HG02759 (cell line): Measurements from ENCODE around the gene TTC7B.

Source experiments
- ATAC-seq: cut with Tn5 transposase; IDR thresholded peaks from one replicate; pipeline ENCODE4 v1.9.1; 2021; ENCODE audit warnings: mild to moderate bottlenecking, moderate library complexity; ENCODE audit not compliant: unreplicated experiment

TTC7B gene

DNA sequence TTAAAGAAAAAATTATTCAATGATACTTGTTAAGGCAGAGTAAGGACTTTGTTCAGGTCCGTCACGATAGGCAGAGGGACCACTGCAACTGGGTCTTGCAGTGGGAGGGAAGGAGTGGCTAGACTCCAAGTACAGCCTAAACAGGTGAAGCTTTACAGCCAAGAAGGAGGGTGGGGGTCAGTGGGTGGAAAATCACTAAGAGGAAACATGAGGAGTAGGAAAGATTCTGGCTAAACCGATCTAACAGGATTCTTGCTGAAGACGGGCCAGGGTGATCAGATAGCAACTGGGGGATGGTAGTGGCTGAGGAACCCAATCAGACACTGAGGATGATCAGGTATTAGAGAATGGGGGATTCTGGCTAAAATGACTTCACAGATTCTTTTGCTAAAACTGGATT is 100.2 kb downstream of the TTC7B start:
- ATAC-seq, result no peak

DNA sequence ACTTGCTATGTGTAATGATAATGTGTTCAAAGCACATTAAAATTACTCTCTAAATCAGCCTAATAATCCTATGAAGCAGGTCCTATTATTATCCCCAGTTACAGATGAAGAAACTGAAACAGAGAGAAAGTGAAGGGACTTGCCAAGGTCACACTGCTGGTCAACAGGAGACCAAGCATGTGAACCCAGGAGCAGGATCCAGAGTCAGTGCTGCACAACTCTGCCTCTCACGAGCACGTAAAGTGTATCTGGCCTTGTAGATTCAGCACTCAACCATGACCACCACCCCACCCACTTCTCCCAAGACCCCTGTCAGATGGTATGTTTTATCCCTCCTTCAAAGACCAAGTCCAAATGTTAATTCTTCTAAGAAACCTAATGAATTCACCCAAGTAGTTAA is 100.7 kb downstream of the TTC7B start:
- no peak for ATAC-seq

DNA sequence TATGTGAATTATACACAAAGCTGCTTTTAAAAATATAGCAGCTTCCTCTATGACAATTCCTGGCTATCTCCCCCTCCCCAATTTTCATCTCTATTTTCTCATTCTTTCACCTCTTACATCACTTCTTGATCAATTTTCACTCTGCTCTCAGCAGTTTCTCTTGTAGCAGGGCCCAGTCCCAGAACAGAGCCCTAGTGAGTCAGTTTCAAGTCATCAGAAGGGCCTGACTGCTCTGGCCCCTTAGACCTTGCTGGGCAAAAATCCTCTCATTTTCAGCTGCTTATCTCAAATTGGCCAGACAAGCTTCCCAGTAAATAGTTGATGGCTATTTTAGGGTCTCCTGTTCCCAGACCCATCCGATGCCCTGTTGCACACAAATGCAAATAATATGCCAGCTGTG is 101.4 kb downstream of the TTC7B start:
- no peak for ATAC-seq

DNA sequence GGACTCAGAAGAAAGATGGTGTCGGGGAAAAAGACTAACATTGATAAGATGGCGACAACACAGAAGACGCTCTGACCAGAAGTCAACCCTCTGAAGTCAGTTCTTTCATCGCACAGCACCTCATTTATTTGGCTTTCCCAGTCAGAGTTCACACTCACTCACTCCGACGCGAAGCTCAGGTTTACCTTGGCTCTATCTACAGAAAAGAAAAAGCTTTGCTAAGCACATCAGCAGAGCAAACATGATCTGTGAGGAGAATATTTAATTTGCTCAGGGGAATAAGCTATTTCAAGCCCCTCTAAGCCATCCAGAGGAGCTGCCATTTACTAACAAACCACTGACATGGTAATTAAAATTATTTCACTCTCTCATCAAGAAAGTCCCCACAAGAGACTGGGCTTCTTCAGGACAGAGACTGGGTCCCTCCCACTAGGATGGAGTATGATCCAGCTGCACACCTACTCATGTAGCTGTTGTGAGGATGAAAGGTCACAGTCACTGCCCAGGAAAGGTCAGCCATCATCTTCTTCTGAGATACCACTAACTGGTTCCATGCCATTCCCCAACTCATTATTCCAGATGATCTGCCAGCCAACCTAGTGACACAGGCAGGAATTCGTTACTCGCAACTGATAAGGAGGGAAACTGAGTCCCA is 111.4 kb downstream of the TTC7B start:
- ATAC-seq, result no peak

DNA sequence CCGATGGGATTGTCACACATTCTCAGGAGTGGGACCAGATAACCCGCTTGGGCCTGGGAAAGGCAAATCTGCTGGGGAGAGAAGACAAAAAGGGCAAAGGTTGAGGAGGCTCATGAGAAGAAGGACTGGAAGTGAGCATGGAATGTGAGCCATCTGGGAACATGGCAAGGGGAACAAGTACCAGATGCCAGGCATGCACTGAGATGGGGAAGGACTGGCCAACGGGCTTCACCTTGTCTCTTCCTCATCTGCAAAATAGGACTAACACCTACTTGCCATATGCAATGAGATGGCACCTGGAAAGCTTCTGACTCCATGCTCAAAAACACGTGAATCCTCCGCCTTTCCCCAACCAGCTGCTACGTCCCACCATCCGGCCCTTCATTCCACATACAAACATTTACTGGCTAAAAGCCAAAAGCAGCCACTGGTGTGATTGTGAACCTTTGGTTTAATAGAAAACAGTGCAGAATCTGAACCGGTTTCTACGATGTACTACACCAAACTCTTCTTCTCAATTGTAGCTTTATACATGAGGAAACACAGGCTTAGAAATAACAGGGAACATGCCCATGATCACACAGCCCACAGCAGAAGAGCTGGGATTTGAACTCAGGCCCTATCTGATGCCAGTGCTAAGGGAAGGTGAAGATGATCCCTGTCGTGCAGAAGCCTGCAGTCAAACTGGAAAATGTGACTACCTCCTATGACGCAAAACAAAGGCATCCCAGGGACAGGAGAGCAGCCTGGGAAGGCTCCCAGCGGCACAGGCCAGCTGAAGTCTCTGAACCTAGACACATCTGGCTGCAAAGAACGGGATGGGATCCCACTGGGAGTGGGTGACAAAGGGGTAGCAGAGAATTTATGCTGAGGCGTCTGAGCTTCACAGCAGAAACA is 112.1 kb downstream of the TTC7B start:
- ATAC-seq, result no peak

DNA sequence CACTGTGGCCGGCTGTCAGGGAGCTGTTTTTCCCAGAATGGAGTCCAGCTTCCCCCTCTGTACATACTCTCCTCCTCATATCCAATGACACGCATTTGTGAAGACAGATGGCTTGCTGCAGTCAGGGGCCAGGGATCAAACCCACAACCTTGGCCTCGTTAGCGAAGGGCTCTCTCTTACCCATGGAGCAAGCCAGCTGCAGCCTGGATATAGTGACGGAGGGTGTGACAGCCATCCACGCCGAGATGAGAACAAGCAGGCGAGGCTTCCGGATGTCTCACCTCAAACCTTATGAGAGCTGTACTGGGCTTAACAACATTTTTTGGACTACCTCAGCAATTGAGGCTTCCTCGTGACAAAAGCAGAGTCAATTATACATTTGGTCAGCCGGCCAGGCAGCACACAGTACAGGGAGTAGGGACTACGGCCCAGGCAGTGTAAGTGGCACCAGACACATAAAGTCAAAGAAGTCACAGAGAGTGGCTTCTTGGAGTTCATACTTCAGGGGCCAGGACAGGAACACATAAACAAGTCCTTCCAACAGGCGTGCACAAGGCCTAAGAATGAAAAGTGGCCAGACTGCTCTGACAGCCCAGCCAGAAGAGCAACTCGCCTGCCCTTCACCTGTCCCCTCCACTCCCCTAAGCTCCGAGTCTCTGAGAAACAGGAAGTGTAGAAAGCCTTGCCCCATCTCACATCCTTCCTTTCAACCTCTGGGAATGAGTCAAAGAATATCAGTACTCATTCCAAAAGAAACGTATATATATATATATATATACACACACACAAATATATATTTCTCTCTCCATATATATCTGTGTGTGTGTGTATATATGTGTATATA is 115.1 kb downstream of the TTC7B start:
- ATAC-seq, result no peak

DNA sequence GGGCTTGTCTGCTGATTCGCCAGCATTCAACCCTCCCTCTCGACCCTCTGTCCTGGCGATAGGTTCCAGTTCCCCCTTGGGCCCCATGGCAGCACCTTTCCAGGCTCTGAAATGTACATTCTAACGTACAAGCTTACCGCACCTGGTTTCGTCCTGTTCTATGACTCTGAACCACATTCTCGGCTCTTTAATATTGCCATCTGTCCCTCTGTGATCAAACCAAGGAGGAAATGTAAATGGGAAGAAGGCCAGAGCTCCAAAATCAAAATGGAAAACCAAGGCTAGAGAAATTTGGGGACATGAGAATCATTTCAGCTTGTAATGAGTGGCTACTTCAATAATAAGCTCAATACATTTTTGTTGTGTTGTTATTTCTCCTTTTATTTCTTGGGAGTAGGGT is 117.2 kb downstream of the TTC7B start:
- no peak for ATAC-seq

DNA sequence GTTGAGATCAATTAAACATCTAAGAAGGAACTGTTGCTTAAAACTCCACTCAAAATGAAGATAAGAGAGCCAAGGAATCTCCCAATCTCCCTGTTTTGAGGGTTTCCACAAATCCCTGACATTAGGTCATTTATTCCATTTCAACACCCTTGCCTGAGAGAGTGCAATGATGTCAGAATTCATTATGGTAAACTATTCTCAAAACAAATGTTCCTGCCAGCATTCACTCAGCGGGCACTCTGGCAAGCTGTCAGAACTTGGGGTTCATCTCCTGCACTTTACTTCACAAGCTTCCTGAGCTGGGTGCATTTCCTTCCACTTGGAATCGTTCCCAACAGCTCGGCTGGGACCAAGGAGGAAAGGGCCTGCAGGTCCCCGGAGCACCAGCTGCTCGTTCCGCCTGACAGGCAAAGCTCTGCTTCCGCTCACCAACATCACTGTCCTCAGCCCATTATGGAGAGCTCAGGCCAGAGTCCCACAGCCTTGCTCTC is 117.8 kb downstream of the TTC7B start:
- no peak for ATAC-seq

DNA sequence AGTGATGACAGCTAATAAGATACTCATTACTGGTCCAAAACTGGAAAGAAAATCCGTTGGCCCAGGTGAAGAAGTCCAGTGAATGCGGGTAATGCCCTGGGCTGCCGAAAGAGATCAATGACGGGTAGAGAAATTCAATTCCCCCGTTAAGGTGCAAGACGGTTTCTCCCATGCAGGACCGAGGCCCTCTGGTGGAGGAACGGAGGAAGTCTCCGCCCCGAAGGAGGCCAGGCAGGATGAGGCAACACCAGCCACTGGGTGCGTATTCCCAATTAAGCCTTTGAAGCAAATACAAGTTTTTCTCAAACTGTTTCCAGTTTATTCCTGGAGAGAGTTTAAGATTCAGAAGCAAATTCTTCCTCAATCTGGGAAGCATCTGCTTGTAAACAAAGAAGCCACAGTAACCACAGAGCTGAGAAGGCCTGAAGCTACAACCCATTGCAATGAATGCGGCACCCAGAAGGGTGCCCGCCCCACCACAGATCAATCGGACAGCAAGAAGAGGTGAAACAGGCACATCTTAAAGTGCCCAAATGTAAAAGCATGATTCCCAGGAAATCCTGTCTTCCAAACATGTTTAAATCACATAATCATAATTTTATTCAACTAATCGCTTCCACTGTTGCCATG is 118.5 kb downstream of the TTC7B start:
- ATAC-seq, result peak; percentile 86

DNA sequence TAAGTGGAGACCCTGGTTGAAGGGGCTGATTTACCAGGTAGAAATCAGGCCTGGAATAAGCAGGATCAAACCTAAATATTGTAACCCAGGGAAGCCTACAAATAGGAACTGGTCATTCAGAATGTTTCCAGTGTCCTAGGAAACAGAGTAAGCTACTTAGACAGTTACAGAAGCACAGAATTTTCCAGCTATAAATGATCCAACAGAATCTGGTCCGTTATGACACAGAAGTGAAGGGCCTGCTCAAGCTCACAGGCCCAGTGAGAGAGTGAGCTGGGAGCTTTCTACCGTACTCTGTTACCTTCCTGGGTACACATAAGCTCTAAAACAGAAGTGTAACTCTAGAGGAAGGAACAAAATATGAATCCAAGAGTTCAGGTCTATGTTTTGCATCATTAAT is 119.1 kb downstream of the TTC7B start:
- no peak for ATAC-seq

DNA sequence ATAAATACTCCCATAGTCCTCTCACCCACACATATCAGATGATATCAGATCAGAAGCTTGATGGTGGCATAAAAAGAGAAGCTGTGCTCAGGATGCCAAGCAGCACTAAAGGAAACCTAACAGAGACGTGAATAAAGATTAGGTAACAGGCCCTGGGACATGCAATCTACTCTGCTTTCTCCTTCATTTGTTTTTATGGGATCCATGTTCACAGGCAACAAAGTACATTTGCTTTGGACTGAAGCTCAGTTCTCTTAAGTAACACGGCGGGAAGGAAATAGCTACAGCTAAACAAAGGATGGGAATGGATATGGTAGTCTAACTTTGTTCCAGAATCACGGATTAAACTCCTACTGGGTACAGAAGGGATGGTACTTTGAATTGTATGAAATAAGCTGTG is 119.5 kb downstream of the TTC7B start:
- ATAC-seq, result no peak

DNA sequence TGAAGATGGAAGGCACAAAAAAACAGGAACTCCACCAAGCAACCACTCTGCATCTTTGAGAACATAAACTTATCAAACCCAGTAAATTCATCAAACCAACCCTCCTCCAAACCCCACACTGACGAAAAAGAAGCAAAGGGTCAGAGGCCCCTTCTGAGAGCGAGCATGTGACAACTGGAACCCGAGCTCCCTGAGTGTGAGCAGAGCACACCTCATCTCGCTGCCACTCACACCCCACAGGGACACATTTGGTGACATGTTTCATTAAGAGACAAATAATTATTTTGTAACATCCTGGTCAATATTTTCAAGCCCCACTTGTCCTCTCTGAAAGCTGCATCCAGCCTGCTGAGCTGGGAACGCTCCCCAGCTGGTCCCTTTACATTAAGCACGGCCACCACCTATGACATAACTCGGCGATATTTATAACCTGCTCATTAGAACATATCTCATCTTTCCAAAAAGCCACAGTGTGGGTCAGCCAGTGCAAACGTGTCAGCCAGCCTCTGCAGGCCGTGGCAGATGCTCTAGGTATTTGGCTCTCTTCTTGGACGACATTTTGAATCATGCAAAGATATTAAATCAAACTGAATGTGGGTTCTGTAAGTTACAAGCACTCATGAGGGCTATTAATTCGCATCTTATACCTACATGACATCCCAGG is 120.1 kb downstream of the TTC7B start:
- ATAC-seq, result no peak

DNA sequence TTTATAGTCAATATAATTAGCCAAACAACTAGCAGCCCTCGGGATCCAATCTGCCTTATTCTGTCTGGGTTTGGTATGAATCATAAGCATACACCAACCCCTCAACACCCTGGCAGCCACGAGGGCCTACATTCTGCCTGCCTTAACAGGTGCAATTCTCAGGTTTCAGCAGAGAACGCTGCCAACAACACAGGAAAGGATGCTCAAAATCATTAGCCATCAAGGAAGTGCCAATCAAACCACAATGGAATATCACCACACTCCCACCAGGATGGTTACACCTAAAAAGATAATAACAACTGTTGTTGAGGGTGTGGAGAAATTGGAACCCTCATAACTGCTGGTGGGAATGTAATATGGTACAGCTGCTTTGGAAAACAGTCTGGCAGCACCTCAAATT is 122.8 kb downstream of the TTC7B start:
- no peak for ATAC-seq

DNA sequence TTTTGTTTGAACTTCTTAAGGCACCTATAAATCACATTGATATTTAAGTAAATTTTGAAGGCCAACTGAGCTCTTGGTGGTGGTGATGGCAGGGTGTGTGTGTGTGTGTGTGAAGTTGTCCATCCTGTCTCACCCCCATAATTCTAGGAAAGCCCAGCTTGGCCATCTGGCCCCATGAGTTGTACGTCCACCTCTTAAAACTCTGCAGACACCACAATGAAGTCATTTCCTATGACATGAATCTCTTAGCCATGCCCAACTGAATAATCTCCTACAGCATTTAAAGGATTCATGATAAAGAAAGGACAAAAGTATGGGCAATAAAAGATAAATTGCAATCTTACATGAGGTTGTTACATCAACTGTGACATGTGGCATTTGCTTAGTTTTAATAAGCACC is 123.4 kb downstream of the TTC7B start:
- no peak for ATAC-seq

DNA sequence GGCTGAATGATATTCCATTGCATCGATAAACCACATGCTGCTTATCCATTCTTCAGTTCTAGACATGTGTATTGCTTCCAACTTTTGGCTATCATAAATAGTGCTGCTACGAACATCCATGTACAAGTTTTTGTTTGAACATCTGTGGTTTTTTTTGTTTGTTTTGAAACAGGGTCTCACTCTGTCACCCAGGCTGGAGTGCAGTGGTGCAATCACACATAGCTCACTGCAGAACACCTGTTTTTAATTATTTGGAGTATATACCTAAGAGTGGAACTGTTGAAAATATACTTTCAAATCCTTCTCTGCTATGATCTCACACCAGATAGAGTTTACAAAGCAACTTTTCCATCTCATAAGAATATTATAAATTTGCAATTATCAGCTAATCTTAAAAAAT is 124.2 kb downstream of the TTC7B start:
- no peak for ATAC-seq

DNA sequence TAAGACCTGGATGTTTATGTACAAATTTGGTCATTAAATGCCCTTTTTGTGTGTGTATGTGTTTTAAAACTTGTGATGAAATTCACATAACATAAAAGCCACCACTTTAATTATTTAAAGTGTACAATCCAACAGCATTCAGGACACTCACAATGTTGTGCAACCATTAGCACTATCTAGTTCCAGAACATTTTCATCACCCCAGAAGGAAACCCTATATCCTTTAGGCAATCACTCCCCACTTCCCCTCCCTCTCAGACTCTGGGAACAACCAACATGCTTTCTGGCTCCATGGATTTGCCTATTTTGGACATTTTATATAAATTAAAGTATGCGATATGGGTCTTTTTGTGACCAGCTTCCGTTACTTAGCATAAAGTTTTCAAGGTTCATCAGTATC is 124.6 kb downstream of the TTC7B start:
- no peak for ATAC-seq

DNA sequence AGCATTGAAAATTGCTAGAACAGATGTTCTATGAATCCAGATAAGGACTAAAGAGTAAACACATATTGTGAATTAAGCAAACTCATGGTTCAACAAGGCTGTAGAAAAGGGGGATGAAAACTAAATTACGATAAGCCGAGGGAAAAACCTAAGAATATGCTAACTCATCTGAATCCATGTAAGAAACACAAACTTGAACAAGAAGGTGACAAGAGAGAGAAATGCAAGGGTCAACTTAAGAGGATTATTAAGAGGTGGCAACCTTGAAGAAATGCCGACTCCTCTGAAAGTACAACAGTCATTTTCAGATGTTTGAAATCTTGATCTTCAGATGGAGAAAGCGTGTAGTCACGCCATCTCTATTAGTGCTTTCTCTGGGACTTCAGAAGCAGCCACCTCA is 128.6 kb downstream of the TTC7B start:
- ATAC-seq, result no peak

DNA sequence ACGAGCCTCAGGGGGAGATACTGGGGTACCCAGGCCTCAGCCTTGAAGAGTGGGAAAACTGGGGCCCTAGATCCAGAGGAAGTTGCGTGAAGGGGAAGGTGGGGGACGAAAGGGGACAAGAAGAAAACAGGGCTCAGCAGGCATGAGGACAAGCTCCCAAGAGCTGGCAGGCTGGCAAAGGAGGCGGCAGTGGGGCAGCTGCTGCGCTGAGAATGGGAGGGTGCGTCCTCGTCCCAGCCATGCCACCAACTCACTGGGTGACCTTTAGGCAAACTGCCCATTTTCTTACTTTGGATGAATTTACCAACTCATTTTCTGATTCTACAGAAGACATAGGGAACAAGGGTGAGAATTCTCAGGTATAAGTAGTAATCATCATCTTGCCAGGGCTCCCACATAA is 133.6 kb downstream of the TTC7B start:
- no peak for ATAC-seq

DNA sequence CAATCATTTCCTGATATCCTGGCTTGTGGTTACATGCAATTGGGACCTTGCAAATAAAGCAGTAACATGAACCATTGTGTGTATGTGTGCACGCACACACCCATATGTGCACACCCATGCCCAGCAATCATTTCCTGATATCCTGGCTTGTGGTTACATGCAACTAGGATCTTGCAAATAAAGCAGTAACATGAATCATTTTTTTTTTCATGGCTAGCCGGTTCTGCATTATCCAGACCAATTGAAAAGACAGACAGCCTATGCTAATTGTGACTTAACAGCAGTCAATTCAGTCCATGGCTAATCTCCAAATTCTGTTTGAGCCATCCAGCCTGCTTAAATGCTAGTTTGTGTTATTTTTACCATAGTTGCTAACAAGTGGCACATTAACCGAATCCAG is 134.3 kb downstream of the TTC7B start:
- no peak for ATAC-seq

DNA sequence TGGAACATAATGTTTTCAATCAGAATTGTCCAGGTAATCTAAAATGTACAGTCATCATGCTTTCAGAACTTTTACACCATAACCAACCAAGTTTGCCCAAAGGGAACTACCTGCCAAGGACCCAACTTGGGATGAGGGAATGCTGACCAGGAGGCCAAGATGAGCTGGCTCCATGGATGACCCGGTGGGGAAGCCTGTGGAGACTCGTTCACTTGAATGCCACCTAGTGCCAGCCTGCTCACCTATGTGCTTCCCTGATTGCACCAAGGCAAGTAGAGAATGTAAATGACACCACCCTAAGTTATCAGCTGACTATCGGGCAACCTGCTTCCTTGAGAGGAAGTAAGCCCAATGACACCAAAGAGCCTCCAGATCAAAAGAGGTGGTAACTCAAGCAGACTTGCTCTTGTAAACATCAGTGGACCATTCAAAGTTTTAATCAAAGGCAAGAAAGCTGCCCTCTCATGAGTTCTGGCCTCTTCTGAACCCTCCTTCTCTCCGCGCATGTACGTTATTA is 137.3 kb downstream of the TTC7B start:
- ATAC-seq, result no peak
